Measurements from ENCODE around the gene VKORC1L1. TPM values are rescaled to one million over a fixed set of nuclear protein-coding genes. Genes with fewer than 3 reads are reported as not detected.
A peak's percentile ranks its signal among the peaks of the same experiment; 100 is the strongest.
"Not testable (repeated sequence)": the region's sequence is repeated elsewhere in the genome, so short reads cannot be mapped to it uniquely, and the experiment has no call there.

The VKORC1L1 gene
- total and polyA plus RNA-seq, 2 donors = 6.0 to 8.5 TPM

GRCh38 chr7:65946904-65947303, 74.0 kb downstream of the VKORC1L1 start:
- Histone ChIP-seq H3K4me1 (ENCODE audit: control insufficient read depth in 2 of 2, insufficient read depth in 2 of 2, low read length in 2 of 2) (no peaks in the 10 kb centered on the region), H3K4me3 (ENCODE audit: low read length in 2 of 2) (no peak overlapping the region), H3K36me3 (ENCODE audit: control insufficient read depth in 2 of 2, insufficient read depth in 2 of 2, low read length in 1 of 2) (no peaks in the 10 kb centered on the region), H3K9me3 (ENCODE audit: control insufficient read depth in 2 of 2, insufficient read depth in 1 of 2, low read length in 1 of 2) (no peaks in the 10 kb centered on the region), H3K27me3 (ENCODE audit: control insufficient read depth in 2 of 2, insufficient read depth in 1 of 2, low read length in 1 of 2) (no peaks in the 10 kb centered on the region), H3K27ac (ENCODE audit: low read depth in 1 of 2, low read length in 1 of 2) (no peak overlapping the region)
- DNase-seq (ENCODE audit: low read depth in 6 of 9, low spot score in 9 of 9) = no peak
- WGBS = 96% methylated on average over 4 of the region's 4 CpGs

- 98% methylated on average over 9 of the region's 9 CpGs for WGBS
- no peak for DNase-seq (ENCODE audit: low read depth in 6 of 9, low spot score in 9 of 9)
- Histone ChIP-seq H3K27ac (ENCODE audit: low read depth in 1 of 2, low read length in 1 of 2) (no peak overlapping the region), H3K4me1 (ENCODE audit: control insufficient read depth in 2 of 2, insufficient read depth in 2 of 2, low read length in 2 of 2) (no peaks in the 10 kb centered on the region), H3K36me3 (ENCODE audit: control insufficient read depth in 2 of 2, insufficient read depth in 2 of 2, low read length in 1 of 2) (peaks cover 10 to 21% of the 10 kb centered on the region in 2 donors), H3K9me3 (ENCODE audit: control insufficient read depth in 2 of 2, insufficient read depth in 1 of 2, low read length in 1 of 2) (no peaks in the 10 kb centered on the region), H3K27me3 (ENCODE audit: control insufficient read depth in 2 of 2, insufficient read depth in 1 of 2, low read length in 1 of 2) (no peaks in the 10 kb centered on the region), H3K4me3 (ENCODE audit: low read length in 2 of 2) (no peak overlapping the region)
Observed at GRCh38 chr7:65951837-65952578, 79.1 kb downstream of the VKORC1L1 start.

GRCh38 chr7:65953001-65953720, 80.3 kb downstream of the VKORC1L1 start:
- Histone ChIP-seq H3K4me1 (ENCODE audit: control insufficient read depth in 2 of 2, insufficient read depth in 2 of 2, low read length in 2 of 2) (no peaks in the 10 kb centered on the region), H3K36me3 (ENCODE audit: control insufficient read depth in 2 of 2, insufficient read depth in 2 of 2, low read length in 1 of 2) (peaks cover 12 to 21% of the 10 kb centered on the region in 2 donors), H3K27me3 (ENCODE audit: control insufficient read depth in 2 of 2, insufficient read depth in 1 of 2, low read length in 1 of 2) (no peaks in the 10 kb centered on the region), H3K27ac (ENCODE audit: low read depth in 1 of 2, low read length in 1 of 2) (no peak overlapping the region), H3K9me3 (ENCODE audit: control insufficient read depth in 2 of 2, insufficient read depth in 1 of 2, low read length in 1 of 2) (no peaks in the 10 kb centered on the region), H3K4me3 (ENCODE audit: low read length in 2 of 2) (no peak overlapping the region)
- WGBS = 94% methylated on average over 5 of the region's 5 CpGs
- DNase-seq (ENCODE audit: low read depth in 6 of 9, low spot score in 9 of 9) = no peak

GRCh38 chr7:65953890-65954450, 81.1 kb downstream of the VKORC1L1 start:
- WGBS = 95% methylated on average over 15 of the region's 15 CpGs
- peak in 1 of 9 donors; percentile 9 for DNase-seq (ENCODE audit: low read depth in 6 of 9, low spot score in 9 of 9)
- Histone ChIP-seq H3K27ac (ENCODE audit: low read depth in 1 of 2, low read length in 1 of 2) (no peak overlapping the region), H3K27me3 (ENCODE audit: control insufficient read depth in 2 of 2, insufficient read depth in 1 of 2, low read length in 1 of 2) (no peaks in the 10 kb centered on the region), H3K9me3 (ENCODE audit: control insufficient read depth in 2 of 2, insufficient read depth in 1 of 2, low read length in 1 of 2) (no peaks in the 10 kb centered on the region), H3K4me1 (ENCODE audit: control insufficient read depth in 2 of 2, insufficient read depth in 2 of 2, low read length in 2 of 2) (no peaks in the 10 kb centered on the region), H3K36me3 (ENCODE audit: control insufficient read depth in 2 of 2, insufficient read depth in 2 of 2, low read length in 1 of 2) (peaks cover 14 to 26% of the 10 kb centered on the region in 2 donors), H3K4me3 (ENCODE audit: low read length in 2 of 2) (no peak overlapping the region)

GRCh38 chr7:65955718-65956117, 82.8 kb downstream of the VKORC1L1 start:
- Histone ChIP-seq H3K4me1 (ENCODE audit: control insufficient read depth in 2 of 2, insufficient read depth in 2 of 2, low read length in 2 of 2) (no peaks in the 10 kb centered on the region), H3K4me3 (ENCODE audit: low read length in 2 of 2) (no peak overlapping the region), H3K27ac (ENCODE audit: low read depth in 1 of 2, low read length in 1 of 2) (no peak overlapping the region), H3K27me3 (ENCODE audit: control insufficient read depth in 2 of 2, insufficient read depth in 1 of 2, low read length in 1 of 2) (no peaks in the 10 kb centered on the region), H3K36me3 (ENCODE audit: control insufficient read depth in 2 of 2, insufficient read depth in 2 of 2, low read length in 1 of 2) (peaks cover 29 to 41% of the 10 kb centered on the region in 2 donors), H3K9me3 (ENCODE audit: control insufficient read depth in 2 of 2, insufficient read depth in 1 of 2, low read length in 1 of 2) (no peaks in the 10 kb centered on the region)
- no peak for DNase-seq (ENCODE audit: low read depth in 6 of 9, low spot score in 9 of 9)
- 98% methylated on average over 4 of the region's 4 CpGs for WGBS

GRCh38 chr7:65960351-65961074, 87.6 kb downstream of the VKORC1L1 start:
- H3K36me3 ChIP-seq (ENCODE audit: control insufficient read depth in 2 of 2, insufficient read depth in 2 of 2, low read length in 1 of 2) = peaks cover 64 to 66% of the 10 kb centered on the region in 2 donors

GRCh38 chr7:65962033-65962432, 89.2 kb downstream of the VKORC1L1 start:
- H3K4me3 ChIP-seq (ENCODE audit: low read length in 2 of 2) = no peak overlapping the region
- no peak for DNase-seq (ENCODE audit: low read depth in 6 of 9, low spot score in 9 of 9)
- H3K27ac ChIP-seq (ENCODE audit: low read depth in 1 of 2, low read length in 1 of 2) = no peak overlapping the region
- peaks cover 72 to 79% of the 10 kb centered on the region in 2 donors for H3K36me3 ChIP-seq (ENCODE audit: control insufficient read depth in 2 of 2, insufficient read depth in 2 of 2, low read length in 1 of 2)
- no peaks in the 10 kb centered on the region for H3K27me3 ChIP-seq (ENCODE audit: control insufficient read depth in 2 of 2, insufficient read depth in 1 of 2, low read length in 1 of 2)
- H3K9me3 ChIP-seq (ENCODE audit: control insufficient read depth in 2 of 2, insufficient read depth in 1 of 2, low read length in 1 of 2) = no peaks in the 10 kb centered on the region
- H3K4me1 ChIP-seq (ENCODE audit: control insufficient read depth in 2 of 2, insufficient read depth in 2 of 2, low read length in 2 of 2) = no peaks in the 10 kb centered on the region
- WGBS = 98% methylated on average over 6 of the region's 6 CpGs

More at GRCh38 chr7:65960351-65961074, 87.6 kb downstream of the VKORC1L1 start:
- no peak for DNase-seq (ENCODE audit: low read depth in 6 of 9, low spot score in 9 of 9)
- no peak overlapping the region for H3K27ac ChIP-seq (ENCODE audit: low read depth in 1 of 2, low read length in 1 of 2)
- no peaks in the 10 kb centered on the region for H3K9me3 ChIP-seq (ENCODE audit: control insufficient read depth in 2 of 2, insufficient read depth in 1 of 2, low read length in 1 of 2)
- H3K4me1 ChIP-seq (ENCODE audit: control insufficient read depth in 2 of 2, insufficient read depth in 2 of 2, low read length in 2 of 2) = no peaks in the 10 kb centered on the region
- no peak overlapping the region for H3K4me3 ChIP-seq (ENCODE audit: low read length in 2 of 2)
- no peaks in the 10 kb centered on the region for H3K27me3 ChIP-seq (ENCODE audit: control insufficient read depth in 2 of 2, insufficient read depth in 1 of 2, low read length in 1 of 2)
- WGBS = 88% methylated on average over 19 of the region's 19 CpGs

GRCh38 chr7:65964671-65965070, 91.8 kb downstream of the VKORC1L1 start:
- H3K4me1 ChIP-seq (ENCODE audit: control insufficient read depth in 2 of 2, insufficient read depth in 2 of 2, low read length in 2 of 2); H3K27ac ChIP-seq (ENCODE audit: low read depth in 1 of 2, low read length in 1 of 2); H3K27me3 ChIP-seq (ENCODE audit: control insufficient read depth in 2 of 2, insufficient read depth in 1 of 2, low read length in 1 of 2); DNase-seq (ENCODE audit: low read depth in 6 of 9, low spot score in 9 of 9); H3K4me3 ChIP-seq (ENCODE audit: low read length in 2 of 2); H3K9me3 ChIP-seq (ENCODE audit: control insufficient read depth in 2 of 2, insufficient read depth in 1 of 2, low read length in 1 of 2): not testable (repeated sequence)
- WGBS = 99% methylated on average over 3 of the region's 3 CpGs
- peaks cover 84 to 96% of the 10 kb centered on the region in 2 donors for H3K36me3 ChIP-seq (ENCODE audit: control insufficient read depth in 2 of 2, insufficient read depth in 2 of 2, low read length in 1 of 2)

All from thymus (tissue), 11 donors.